ENCODE measurements around the gene CLEC4A.

DNA sequence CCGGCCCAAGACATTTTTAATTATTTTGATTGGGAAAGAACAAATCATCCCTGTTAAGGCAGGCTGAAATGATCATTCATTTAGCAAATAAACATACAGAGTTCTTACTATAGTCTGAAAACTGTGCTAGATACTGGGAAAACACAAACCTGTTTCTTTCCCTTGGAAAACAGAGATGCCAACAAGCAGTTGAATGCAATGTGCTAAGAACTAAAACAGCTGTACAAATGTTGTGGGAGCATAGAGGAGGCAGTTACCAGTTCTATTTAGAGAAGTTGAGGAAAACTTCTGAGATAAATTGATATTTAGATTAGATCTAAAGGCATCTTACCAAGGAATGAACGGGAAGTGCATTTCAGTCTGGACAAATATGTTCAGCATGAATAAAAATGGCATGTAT, 44.5 kb upstream of the CLEC4A start:
- TF ChIP-seq, protein P1, sequence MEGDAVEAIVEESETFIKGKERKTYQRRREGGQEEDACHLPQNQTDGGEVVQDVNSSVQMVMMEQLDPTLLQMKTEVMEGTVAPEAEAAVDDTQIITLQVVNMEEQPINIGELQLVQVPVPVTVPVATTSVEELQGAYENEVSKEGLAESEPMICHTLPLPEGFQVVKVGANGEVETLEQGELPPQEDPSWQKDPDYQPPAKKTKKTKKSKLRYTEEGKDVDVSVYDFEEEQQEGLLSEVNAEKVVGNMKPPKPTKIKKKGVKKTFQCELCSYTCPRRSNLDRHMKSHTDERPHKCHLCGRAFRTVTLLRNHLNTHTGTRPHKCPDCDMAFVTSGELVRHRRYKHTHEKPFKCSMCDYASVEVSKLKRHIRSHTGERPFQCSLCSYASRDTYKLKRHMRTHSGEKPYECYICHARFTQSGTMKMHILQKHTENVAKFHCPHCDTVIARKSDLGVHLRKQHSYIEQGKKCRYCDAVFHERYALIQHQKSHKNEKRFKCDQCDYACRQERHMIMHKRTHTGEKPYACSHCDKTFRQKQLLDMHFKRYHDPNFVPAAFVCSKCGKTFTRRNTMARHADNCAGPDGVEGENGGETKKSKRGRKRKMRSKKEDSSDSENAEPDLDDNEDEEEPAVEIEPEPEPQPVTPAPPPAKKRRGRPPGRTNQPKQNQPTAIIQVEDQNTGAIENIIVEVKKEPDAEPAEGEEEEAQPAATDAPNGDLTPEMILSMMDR (conservative IDR thresholded peaks at IDR 0.05), result no peak
- no peak for TF ChIP-seq EZH2 (IDR thresholded peaks at IDR 0.05; ENCODE audit: low read depth)

Data from PC-9 (cell line).